ENCODE data around the gene RSPH1. TPM values are rescaled to one million over a fixed set of nuclear protein-coding genes. Genes with fewer than 3 reads are reported as not detected.

The RSPH1 gene
- total RNA-seq, 3 donors from 2014 or later = 0.48 to 2.3 (median 0.88) TPM

DNA sequence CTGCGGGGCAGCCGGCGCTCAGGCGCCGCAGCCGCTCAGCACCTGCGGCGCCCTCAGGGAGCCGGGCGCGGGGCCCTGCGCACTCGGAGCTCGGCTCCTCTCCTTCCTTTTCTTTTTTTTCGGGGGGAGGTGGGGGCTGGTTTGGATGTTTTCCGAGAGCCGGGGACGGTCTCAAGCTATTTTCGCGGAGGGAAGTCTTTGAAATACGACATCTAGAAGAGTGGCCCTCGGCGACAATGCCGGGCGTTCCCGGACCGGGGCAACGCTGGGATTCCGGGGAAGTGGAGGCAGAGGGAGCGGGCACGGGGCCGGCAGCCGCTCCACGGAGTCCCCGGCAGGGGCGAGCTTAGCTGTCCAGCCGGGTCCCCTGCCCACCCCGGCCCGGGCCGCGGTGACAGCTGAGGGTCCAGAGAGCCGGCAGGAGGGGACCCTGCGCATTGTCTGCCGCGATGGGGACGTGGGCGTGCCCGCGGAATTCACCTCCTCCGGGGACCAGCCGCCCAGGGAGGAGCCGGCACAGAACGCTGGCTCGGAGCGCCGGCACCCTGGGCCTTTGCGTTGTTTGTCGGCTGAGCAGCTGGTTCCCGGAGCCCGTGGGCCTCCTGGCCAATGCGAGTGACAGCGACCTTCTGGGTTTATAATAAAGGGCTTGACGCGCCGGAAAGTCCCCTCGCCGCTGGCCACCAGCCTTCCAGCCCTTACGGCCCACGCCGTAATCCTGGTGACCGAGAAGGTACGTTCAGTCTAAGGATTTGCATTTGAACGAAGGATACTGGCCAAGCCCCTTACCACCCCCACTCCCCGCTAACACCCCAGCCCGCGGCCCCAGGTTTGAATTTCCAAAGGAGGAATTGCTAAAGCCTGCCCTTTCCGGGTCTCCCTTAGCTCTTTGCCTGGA lies 18.2 kb upstream of the RSPH1 start:
- Histone ChIP-seq H3K27ac (peak overlapping the region; percentile 83 to 86), H3K9me3 (no peaks in the 10 kb centered on the region), H3K4me1 (peaks cover 6 to 18% of the 10 kb centered on the region in 2 donors), H3K27me3 (no peaks in the 10 kb centered on the region), H3K4me3 (peak overlapping the region; percentile 77 to 82 (median 82)), H3K36me3 (no peaks in the 10 kb centered on the region)
- peak in 1 of 2 donors; percentile 40 for DNase-seq (ENCODE audit: low spot score in 2 of 2)
- intact Hi-C loops (cut with DNase I; ENCODE audit: low total_unique reads) = no loop called here
- TF ChIP-seq, protein P1, sequence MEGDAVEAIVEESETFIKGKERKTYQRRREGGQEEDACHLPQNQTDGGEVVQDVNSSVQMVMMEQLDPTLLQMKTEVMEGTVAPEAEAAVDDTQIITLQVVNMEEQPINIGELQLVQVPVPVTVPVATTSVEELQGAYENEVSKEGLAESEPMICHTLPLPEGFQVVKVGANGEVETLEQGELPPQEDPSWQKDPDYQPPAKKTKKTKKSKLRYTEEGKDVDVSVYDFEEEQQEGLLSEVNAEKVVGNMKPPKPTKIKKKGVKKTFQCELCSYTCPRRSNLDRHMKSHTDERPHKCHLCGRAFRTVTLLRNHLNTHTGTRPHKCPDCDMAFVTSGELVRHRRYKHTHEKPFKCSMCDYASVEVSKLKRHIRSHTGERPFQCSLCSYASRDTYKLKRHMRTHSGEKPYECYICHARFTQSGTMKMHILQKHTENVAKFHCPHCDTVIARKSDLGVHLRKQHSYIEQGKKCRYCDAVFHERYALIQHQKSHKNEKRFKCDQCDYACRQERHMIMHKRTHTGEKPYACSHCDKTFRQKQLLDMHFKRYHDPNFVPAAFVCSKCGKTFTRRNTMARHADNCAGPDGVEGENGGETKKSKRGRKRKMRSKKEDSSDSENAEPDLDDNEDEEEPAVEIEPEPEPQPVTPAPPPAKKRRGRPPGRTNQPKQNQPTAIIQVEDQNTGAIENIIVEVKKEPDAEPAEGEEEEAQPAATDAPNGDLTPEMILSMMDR (IDR thresholded peaks at IDR 0.05) = no peak
- TF ChIP-seq POLR2AphosphoS5 (IDR thresholded peaks at IDR 0.05) = peak in 1 of 3 donors; percentile 22

DNA sequence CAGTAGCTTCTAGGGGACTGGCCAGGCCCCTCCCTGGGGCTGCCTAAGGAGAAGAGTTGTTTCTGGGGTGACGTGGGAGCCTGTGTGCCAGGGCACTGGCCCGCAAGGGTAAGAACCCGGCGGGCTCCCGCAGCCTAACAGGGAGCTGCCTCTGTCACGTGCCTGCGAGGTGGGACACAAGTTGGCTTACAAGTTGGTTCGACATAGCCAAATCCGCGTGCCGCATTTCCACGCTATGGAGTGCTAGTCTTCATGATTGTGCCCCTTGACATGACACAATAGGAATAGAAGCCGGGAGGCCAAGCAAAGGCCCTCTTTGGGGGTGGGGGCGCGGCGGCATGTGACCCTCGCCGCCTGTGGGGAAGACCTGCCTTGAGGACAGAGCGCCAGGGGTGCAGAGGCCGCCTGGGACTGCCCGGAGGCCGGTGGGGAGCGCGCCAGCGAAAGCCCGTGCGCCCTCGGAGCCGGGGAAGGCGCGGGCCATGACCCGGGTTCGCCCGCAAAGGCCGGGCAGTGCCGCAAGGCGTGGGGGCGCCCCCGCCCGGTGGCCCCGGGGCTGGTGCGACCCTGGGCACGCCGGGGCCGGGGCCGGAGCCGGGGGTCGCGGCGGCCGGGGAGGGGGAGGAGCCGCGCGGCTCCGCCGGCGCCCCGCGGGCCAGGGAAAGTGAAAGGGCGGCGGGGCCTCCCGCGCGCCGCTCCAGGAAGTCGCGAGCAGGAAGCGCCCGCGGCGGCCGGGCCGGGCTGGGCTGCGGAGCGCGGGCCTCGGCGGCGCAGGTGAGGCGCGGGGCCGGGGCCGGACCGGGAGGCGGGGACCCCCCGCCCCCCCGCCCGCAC lies 17.3 kb upstream of the RSPH1 start, which contains the start of gene SLC37A1:
Gene SLC37A1, plus strand, starts transcription at position 702 of the 834 bp plus-strand sequence. CDS start 4,603 bp downstream, outside the sequence.
- Histone ChIP-seq H3K27ac (peak within 1 kb of the TSS; percentile 83 to 86), H3K9me3 (no peaks in the 10 kb centered on the region), H3K4me1 (peaks cover 6 to 16% of the 10 kb centered on the region in 2 donors), H3K27me3 (no peaks in the 10 kb centered on the region), H3K4me3 (peak within 1 kb of the TSS; percentile 77 to 82 (median 82)), H3K36me3 (no peaks in the 10 kb centered on the region)
- TF ChIP-seq POLR2AphosphoS5 (IDR thresholded peaks at IDR 0.05) (no peak), POLR2A (IDR thresholded peaks at IDR 0.05) (no peak)
- TF ChIP-seq, protein P1 (IDR thresholded peaks at IDR 0.05) = no peak
- intact Hi-C loops (cut with DNase I; ENCODE audit: low total_unique reads) = no loop called here
- no peak for DNase-seq (ENCODE audit: low spot score in 2 of 2)

DNA sequence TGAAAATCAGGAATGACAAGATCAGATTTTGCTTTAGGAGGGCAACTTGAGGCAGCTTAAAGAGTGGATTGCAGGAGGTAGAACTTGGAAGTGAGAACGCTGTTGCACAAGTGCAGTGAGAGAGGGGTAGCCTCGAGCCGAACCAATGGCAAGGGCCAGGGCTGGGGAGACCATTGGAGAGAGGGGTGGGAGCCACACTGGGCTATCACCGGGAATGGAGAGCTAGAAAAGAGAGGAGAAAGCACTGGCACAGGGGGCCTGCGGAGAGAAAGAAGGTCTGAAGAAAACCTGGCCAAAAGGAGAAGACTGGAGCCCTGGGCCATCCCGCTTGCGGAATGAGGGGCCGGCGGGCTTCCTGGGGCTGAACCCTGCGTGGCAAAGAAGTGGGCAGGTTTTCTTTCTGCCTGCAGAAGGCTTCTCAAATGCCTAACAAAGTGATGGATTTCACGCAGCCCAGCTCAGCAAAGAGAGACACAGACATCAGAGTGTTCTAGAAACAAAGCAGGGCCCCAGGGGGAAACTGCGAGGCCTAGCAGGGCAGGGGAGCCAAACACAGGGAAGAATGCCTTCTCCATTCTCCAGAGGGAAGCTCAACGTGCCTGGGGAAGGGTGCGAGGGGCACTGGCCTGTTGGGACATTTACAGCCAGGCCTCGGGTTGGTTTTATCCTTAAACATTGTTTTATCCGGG lies 16.5 kb upstream of the RSPH1 start:
- Histone ChIP-seq H3K36me3 (no peaks in the 10 kb centered on the region), H3K9me3 (no peaks in the 10 kb centered on the region), H3K27ac (peak overlapping the region; percentile 83 to 84), H3K4me3 (no peak overlapping the region), H3K4me1 (peaks cover 6 to 14% of the 10 kb centered on the region in 2 donors), H3K27me3 (no peaks in the 10 kb centered on the region)
- intact Hi-C loops (cut with DNase I; ENCODE audit: low total_unique reads) = no loop called here
- DNase-seq (ENCODE audit: low spot score in 2 of 2) = no peak
- no peak for TF ChIP-seq POLR2A (IDR thresholded peaks at IDR 0.05)
- TF ChIP-seq, protein P1 (IDR thresholded peaks at IDR 0.05) = no peak

DNA sequence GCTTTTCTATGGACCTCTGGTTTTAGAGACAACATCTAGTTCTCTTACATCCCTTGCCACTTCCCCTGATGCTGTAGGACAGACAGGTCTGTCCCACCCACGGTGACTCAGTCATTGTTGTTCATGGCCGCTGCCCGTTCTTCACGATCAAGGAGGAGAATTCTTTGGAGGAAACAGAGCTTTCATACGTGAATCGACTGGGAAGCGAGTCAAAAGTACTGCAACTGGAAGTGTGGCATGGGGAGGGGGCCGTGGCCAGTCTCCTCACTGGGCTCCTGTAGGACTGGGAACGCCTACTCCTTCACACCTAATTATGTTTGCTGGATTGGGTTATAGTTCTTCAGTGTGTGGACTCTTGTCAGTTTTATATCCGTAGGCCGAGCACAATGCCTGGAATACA lies 13.2 kb upstream of the RSPH1 start:
- no peaks in the 10 kb centered on the region for H3K36me3 ChIP-seq
- DNase-seq (ENCODE audit: low spot score in 2 of 2) = no peak
- no peaks in the 10 kb centered on the region for H3K4me1 ChIP-seq
- TF ChIP-seq POLR2A (IDR thresholded peaks at IDR 0.05) = no peak
- TF ChIP-seq, protein P1 (IDR thresholded peaks at IDR 0.05) = no peak
- TF ChIP-seq POLR2AphosphoS5 (IDR thresholded peaks at IDR 0.05) = no peak
- H3K4me3 ChIP-seq = no peak overlapping the region
- intact Hi-C loops (cut with DNase I; ENCODE audit: low total_unique reads) = no loop called here
- no peak overlapping the region for H3K27ac ChIP-seq
- H3K27me3 ChIP-seq = no peaks in the 10 kb centered on the region
- H3K9me3 ChIP-seq = no peaks in the 10 kb centered on the region
